Brain microvascular endothelial cell (primary cell): ENCODE results near the gene TAS2R19.

ENCODE experiments used
- DNase-seq: peaks from one replicate; pipeline ENCODE4 v3.0.0-alpha.2; 2020
- H3K27ac ChIP-seq: fragments of 250-450 bp; sonication (Bioruptor Pico); 2 replicates; pipeline ENCODE4 v1.5.1; 2020; ENCODE audit warnings: mild to moderate bottlenecking, moderate library complexity
- H3K27me3 ChIP-seq: fragments of 250-450 bp; sonication (Bioruptor Pico); replicated peaks from 2 replicates; pipeline ENCODE4 v1.5.1; 2020; ENCODE audit warnings: mild to moderate bottlenecking
- H3K36me3 ChIP-seq: fragments of 250-450 bp; sonication (Bioruptor Pico); replicated peaks from 2 replicates; pipeline ENCODE4 v1.5.1; 2020; ENCODE audit warnings: mild to moderate bottlenecking
- H3K4me3 ChIP-seq: 2 replicates; pipeline ENCODE4 v1.5.1; 2011; ENCODE audit warnings: low read depth, mild to moderate bottlenecking, control low read depth, low read length, moderate library complexity
- CTCF ChIP-seq: IDR thresholded peaks from 2 replicates; pipeline ENCODE4 v1.5.1; 2011; ENCODE audit warnings: low read depth, mild to moderate bottlenecking, moderate library complexity, low read length, control low read depth, inconsistent platforms; ENCODE audit errors: missing control alignments
- in situ Hi-C: cut with HindIII; loops from 2 replicates; pipeline ENCODE4 v1.10.0; 2017; ENCODE audit warnings: low sequenced_read_pairs, low pct_ligation_motif_present

TAS2R19 gene

DNA sequence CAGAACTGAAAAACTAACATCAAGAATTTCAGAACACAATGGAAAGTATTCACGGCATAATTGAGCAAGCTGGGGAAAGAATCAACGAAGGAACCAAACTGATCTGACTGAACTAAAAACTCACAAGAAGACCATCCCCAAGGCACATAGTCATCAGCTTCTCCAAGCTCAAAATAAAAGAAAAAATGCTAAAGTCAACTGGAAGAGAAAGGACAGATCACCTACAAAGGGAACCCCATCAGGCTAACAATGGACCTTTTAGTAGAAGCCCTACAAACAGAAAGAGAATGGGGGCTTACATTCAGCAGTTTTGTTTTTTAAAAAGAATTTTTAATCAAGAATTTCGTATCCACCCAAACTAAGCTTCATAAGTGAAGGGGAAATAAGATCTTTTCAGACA lies 47.5 kb downstream of the TAS2R19 start:
- H3K27ac ChIP-seq: no peak overlapping the region
- H3K4me3 ChIP-seq: no peak overlapping the region
- no peak for TF ChIP-seq CTCF
- no peaks in the 10 kb centered on the region for H3K36me3 ChIP-seq
- in situ Hi-C loops: no loop called here
- H3K27me3 ChIP-seq: no peaks in the 10 kb centered on the region
- no peak for DNase-seq
